Transverse colon (tissue), 4 donors: ENCODE results near the gene GSG1L.

Source experiments
- CTCF ChIP-seq, 5 experiments: fragments of 200-600 bp in 3 of 5; fragments of 450-650 bp in 2 of 5; sonication (generic) in 3 of 5; IDR thresholded peaks; 1 replicate in 2 of 5; 2 replicates in 3 of 5; pipeline ENCODE4 v1.5.1; 2016 to 2017; ENCODE audit warnings: antibody characterized with exemption in 5 of 5, inconsistent platforms in 3 of 5, mild to moderate bottlenecking in 2 of 5, moderate library complexity in 1 of 5
- EP300 ChIP-seq: sonication (generic); formaldehyde crosslinking; IDR thresholded peaks from one replicate; pipeline ENCODE4 v1.6.1; 2017; ENCODE audit warnings: antibody characterized with exemption, low read depth
- POLR2A ChIP-seq: fragments of 450-650 bp; IDR thresholded peaks from one replicate; pipeline ENCODE4 v1.6.1; 2016; ENCODE audit warnings: antibody characterized with exemption, mild to moderate bottlenecking, moderate library complexity
- POLR2AphosphoS5 ChIP-seq, 3 donors: sonication (generic); formaldehyde crosslinking; IDR thresholded peaks; one replicate each; pipeline ENCODE4 v1.6.1; 2016; ENCODE audit warnings: antibody characterized with exemption in 3 of 3

- TF ChIP-seq EP300 (no peak), POLR2A (no peak), CTCF (IDR thresholded peaks at IDR 0.05) (no peak), POLR2AphosphoS5 (IDR thresholded peaks at IDR 0.05) (no peak)
Observed at GRCh38 chr16:27823421-27823820, 240.1 kb downstream of the GSG1L start.
